MM.1S (cell line): ENCODE results near the gene AKR7A2.

Source experiments
- CTCF ChIP-seq: fragments of 300-600 bp; sonication (generic); IDR thresholded peaks from 2 replicates; pipeline ENCODE4 v1.5.1; 2016; ENCODE audit warnings: antibody characterized with exemption, low read length, mixed read lengths
- EZH2 ChIP-seq: fragments of 300-600 bp; sonication (generic); optimal IDR thresholded peaks from 2 replicates; pipeline ENCODE3; 2017; ENCODE audit warnings: low read depth, mild to moderate bottlenecking, antibody characterized with exemption, low read length, mixed read lengths
- EZH2phosphoT487 ChIP-seq: fragments of 300-600 bp; sonication (generic); IDR thresholded peaks from 2 replicates; pipeline ENCODE4 v1.6.1; 2018; ENCODE audit warnings: antibody characterized with exemption, low read length

GRCh38 chr1:19305880-19306279 is 6.1 kb downstream of the AKR7A2 start:
- TF ChIP-seq EZH2 (no peak), CTCF (no peak), EZH2phosphoT487 (no peak)
